ENCODE results near the gene LAMA3.

DNA sequence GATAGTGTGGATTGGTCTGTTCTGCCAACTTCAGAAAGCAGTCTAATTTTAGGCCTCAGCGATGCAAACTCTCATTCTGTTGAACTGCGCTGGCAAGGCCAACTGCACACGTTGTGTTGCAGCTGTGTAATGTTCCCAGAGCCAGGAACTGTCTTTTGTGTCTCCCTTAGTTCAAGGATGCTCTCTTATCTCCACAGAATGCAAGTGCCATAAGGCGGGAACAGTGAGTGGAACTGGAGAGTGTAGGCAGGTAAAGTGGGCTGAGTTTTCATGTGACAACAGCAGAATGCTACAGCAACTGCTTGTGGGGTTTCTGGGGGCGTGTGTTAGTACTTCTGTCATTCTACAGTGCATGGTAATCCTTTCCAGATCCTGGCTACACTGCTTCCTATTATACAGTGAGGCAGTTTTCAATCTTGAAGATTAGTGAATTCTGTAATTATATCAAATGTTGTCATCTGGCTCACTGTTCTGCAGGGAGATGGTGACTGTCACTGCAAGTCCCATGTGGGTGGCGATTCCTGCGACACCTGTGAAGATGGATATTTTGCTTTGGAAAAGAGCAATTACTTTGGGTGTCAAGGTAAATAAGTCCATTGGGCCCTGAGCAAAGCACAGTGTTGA, 125.8 kb downstream of the LAMA3 start:
- TF ChIP-seq, protein P1, sequence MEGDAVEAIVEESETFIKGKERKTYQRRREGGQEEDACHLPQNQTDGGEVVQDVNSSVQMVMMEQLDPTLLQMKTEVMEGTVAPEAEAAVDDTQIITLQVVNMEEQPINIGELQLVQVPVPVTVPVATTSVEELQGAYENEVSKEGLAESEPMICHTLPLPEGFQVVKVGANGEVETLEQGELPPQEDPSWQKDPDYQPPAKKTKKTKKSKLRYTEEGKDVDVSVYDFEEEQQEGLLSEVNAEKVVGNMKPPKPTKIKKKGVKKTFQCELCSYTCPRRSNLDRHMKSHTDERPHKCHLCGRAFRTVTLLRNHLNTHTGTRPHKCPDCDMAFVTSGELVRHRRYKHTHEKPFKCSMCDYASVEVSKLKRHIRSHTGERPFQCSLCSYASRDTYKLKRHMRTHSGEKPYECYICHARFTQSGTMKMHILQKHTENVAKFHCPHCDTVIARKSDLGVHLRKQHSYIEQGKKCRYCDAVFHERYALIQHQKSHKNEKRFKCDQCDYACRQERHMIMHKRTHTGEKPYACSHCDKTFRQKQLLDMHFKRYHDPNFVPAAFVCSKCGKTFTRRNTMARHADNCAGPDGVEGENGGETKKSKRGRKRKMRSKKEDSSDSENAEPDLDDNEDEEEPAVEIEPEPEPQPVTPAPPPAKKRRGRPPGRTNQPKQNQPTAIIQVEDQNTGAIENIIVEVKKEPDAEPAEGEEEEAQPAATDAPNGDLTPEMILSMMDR (IDR thresholded peaks at IDR 0.05; ENCODE audit: poor library complexity, severe bottlenecking), result no peak
- TF ChIP-seq TAF1 (IDR thresholded peaks at IDR 0.05; ENCODE audit: low read depth), result no peak
- TF ChIP-seq POLR2AphosphoS5 (IDR thresholded peaks at IDR 0.05), result no peak
- no peak for TF ChIP-seq EZH2 (IDR thresholded peaks at IDR 0.05; ENCODE audit: borderline replicate concordance, insufficient read depth, low read length, poor library complexity, severe bottlenecking)
- no peak for TF ChIP-seq MXI1 (conservative IDR thresholded peaks at IDR 0.05; ENCODE audit: poor library complexity, severe bottlenecking)
- no peak for TF ChIP-seq RAD21 (conservative IDR thresholded peaks at IDR 0.05)
- TF ChIP-seq, protein P2, sequence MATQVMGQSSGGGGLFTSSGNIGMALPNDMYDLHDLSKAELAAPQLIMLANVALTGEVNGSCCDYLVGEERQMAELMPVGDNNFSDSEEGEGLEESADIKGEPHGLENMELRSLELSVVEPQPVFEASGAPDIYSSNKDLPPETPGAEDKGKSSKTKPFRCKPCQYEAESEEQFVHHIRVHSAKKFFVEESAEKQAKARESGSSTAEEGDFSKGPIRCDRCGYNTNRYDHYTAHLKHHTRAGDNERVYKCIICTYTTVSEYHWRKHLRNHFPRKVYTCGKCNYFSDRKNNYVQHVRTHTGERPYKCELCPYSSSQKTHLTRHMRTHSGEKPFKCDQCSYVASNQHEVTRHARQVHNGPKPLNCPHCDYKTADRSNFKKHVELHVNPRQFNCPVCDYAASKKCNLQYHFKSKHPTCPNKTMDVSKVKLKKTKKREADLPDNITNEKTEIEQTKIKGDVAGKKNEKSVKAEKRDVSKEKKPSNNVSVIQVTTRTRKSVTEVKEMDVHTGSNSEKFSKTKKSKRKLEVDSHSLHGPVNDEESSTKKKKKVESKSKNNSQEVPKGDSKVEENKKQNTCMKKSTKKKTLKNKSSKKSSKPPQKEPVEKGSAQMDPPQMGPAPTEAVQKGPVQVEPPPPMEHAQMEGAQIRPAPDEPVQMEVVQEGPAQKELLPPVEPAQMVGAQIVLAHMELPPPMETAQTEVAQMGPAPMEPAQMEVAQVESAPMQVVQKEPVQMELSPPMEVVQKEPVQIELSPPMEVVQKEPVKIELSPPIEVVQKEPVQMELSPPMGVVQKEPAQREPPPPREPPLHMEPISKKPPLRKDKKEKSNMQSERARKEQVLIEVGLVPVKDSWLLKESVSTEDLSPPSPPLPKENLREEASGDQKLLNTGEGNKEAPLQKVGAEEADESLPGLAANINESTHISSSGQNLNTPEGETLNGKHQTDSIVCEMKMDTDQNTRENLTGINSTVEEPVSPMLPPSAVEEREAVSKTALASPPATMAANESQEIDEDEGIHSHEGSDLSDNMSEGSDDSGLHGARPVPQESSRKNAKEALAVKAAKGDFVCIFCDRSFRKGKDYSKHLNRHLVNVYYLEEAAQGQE (IDR thresholded peaks at IDR 0.05; ENCODE audit: borderline replicate concordance), result no peak
